OCI-LY7 (cell line): ENCODE results near the gene RAP1GDS1. TPM values are rescaled to one million over a fixed set of nuclear protein-coding genes. Genes with fewer than 3 reads are reported as not detected.
"Not testable (repeated sequence)": the region's sequence is repeated elsewhere in the genome, so short reads cannot be mapped to it uniquely, and the experiment has no call there.

ENCODE experiments used
- BruUV-seq: library from RNA; stranded (reverse); fragments of 400-500 nt; replicated peaks from 2 replicates; lab custom pipeline; 2021; lab: Mats Ljungman, UMichigan
- CTCF ChIA-PET: fragments of 300-600 bp; sonication (Branson Sonifier 250); formaldehyde crosslinking; loops from one replicate; lab custom pipeline; 2022; ENCODE audit warnings: antibody characterized with exemption; ENCODE audit not compliant: unreplicated experiment; lab: Charles Lee
- POLR2A ChIA-PET: fragments of 300-600 bp; sonication (Branson Sonifier 250); formaldehyde crosslinking; loops from one replicate; lab custom pipeline; 2022; ENCODE audit warnings: antibody characterized with exemption; lab: Charles Lee
- DNase-seq: peaks from one replicate; pipeline ENCODE4 v3.0.0-alpha.2; 2015; ENCODE audit warnings: low spot score
- H2AFZ ChIP-seq: fragments of 200-600 bp; sonication (generic), shearing (Covaris generic); 2 replicates; pipeline ENCODE4 v1.6.1; 2014; ENCODE audit warnings: mild to moderate bottlenecking, antibody characterized with exemption, low read length, moderate library complexity
- H3K27ac ChIP-seq: fragments of 200-600 bp; sonication (generic); 2 replicates; pipeline ENCODE4 v1.5.1; 2014; ENCODE audit warnings: mixed run types, low read depth, mild to moderate bottlenecking, moderate library complexity, low read length, inconsistent platforms; ENCODE audit not compliant: poor library complexity, severe bottlenecking
- H3K36me3 ChIP-seq: fragments of 200-600 bp; sonication (generic); 2 replicates; pipeline ENCODE4 v1.6.1; 2014; ENCODE audit warnings: mild to moderate bottlenecking, antibody characterized with exemption, low read length, moderate library complexity, mixed read lengths; ENCODE audit not compliant: insufficient read depth
- H3K4me1 ChIP-seq: fragments of 200-600 bp; sonication (generic); 2 replicates; pipeline ENCODE4 v1.5.1; 2014; ENCODE audit warnings: mild to moderate bottlenecking, low read length; ENCODE audit not compliant: insufficient read depth, poor library complexity, severe bottlenecking
- H3K4me2 ChIP-seq: fragments of 200-600 bp; sonication (generic); 2 replicates; pipeline ENCODE4 v1.6.1; 2014; ENCODE audit warnings: mild to moderate bottlenecking, low read length
- H3K4me3 ChIP-seq: fragments of 200-600 bp; sonication (generic); 2 replicates; pipeline ENCODE4 v1.5.1; 2014; ENCODE audit warnings: mild to moderate bottlenecking, low read depth, low read length; ENCODE audit not compliant: poor library complexity, severe bottlenecking
- H3K79me2 ChIP-seq: fragments of 200-600 bp; sonication (generic); 2 replicates; pipeline ENCODE4 v1.6.1; 2016; ENCODE audit warnings: low read depth, mild to moderate bottlenecking, low read length, moderate library complexity, mixed read lengths; ENCODE audit not compliant: insufficient read depth
- H3K9me2 ChIP-seq: fragments of 200-600 bp; sonication (generic); 2 replicates; pipeline ENCODE4 v1.6.1; 2016; ENCODE audit warnings: mild to moderate bottlenecking, low read length, mixed read lengths; ENCODE audit not compliant: insufficient read depth
- H3K9me3 ChIP-seq: fragments of 200-600 bp; sonication (generic); 2 replicates; pipeline ENCODE4 v1.6.1; 2014; ENCODE audit warnings: mild to moderate bottlenecking, mixed run types, low read length, mixed read lengths
- H4K20me1 ChIP-seq: fragments of 200-600 bp; sonication (generic); 2 replicates; pipeline ENCODE4 v1.6.1; 2014; ENCODE audit warnings: mild to moderate bottlenecking, antibody characterized with exemption, low read length, moderate library complexity, mixed read lengths; ENCODE audit not compliant: insufficient read depth
- CTCF ChIP-seq: fragments of 200-600 bp; sonication (generic); conservative IDR thresholded peaks from 2 replicates; pipeline ENCODE4 v1.5.1; 2014; ENCODE audit warnings: mild to moderate bottlenecking, antibody characterized with exemption, low read length, moderate library complexity, mixed read lengths
- EZH2phosphoT487 ChIP-seq: fragments of 200-600 bp; sonication (generic); IDR thresholded peaks from 2 replicates; pipeline ENCODE4 v1.6.1; 2018; ENCODE audit warnings: low read depth, borderline replicate concordance, mild to moderate bottlenecking, mixed run types, antibody characterized with exemption, low read length, moderate library complexity, mixed read lengths
- intact Hi-C: fragments of 100-400 bp; cut with micrococcal nuclease; formaldehyde crosslinking; loops from one replicate; pipeline ENCODE4 v1.10.0; 2022; ENCODE audit not compliant: unreplicated experiment
- total RNA-seq, 2 experiments: library from RNA; depleted of rRNA in 1 of 2; stranded (reverse); fragments of >200 nt in 1 of 2; shearing (Covaris generic) in 1 of 2; gene quantifications; 2 replicates each; pipeline ENCODE4 v1.2.3, GENCODE V29; 2014 to 2022

RAP1GDS1 gene
- total RNA-seq, 2 experiments from 2014 or later = 53.5 to 57.8 TPM

GRCh38 chr4:98326168-98326567, 65.0 kb downstream of the RAP1GDS1 start:
- Histone ChIP-seq H3K4me1 (no peaks in the 10 kb centered on the region), H3K9me3 (peaks cover 14% of the 10 kb centered on the region; the same call in 1 of the 2 replicates), H3K27ac (no peak overlapping the region), H4K20me1 (no peaks in the 10 kb centered on the region), H2AFZ (no peak overlapping the region), H3K4me3 (no peak overlapping the region), H3K9me2 (no peaks in the 10 kb centered on the region), H3K36me3 (peaks cover 13% of the 10 kb centered on the region), H3K79me2 (no peaks in the 10 kb centered on the region), H3K4me2 (no peak overlapping the region)
- intact Hi-C loops = no loop called here
- no TSS peak for BruUV-seq
- no peak for DNase-seq
- TF ChIP-seq EZH2phosphoT487 (no peak), CTCF (no peak)
- CTCF ChIA-PET = no interaction called here
- POLR2A ChIA-PET = interaction anchor here (1.7 kb wide), 1 partner anchor 11 kb away, joined by 5 read pairs; no protein-coding TSS in a partner anchor

- TF ChIP-seq CTCF = no peak
- TF ChIP-seq EZH2phosphoT487 = no peak
- no peak overlapping the region for H3K4me3 ChIP-seq
- no peaks in the 10 kb centered on the region for H3K9me2 ChIP-seq
- no peaks in the 10 kb centered on the region for H4K20me1 ChIP-seq
- BruUV-seq = no TSS peak
- intact Hi-C loops = no loop called here
- H3K36me3 ChIP-seq = peaks cover 17% of the 10 kb centered on the region
- H3K79me2 ChIP-seq = no peaks in the 10 kb centered on the region
- no peak overlapping the region for H3K27ac ChIP-seq
- DNase-seq = no peak
- ChIA-PET CTCF (no interaction called here), POLR2A (interaction anchor here (1.7 kb wide), 1 partner anchor 10 kb away, joined by 5 read pairs; no protein-coding TSS in a partner anchor)
- H3K4me1 ChIP-seq = no peaks in the 10 kb centered on the region
- no peak overlapping the region for H3K4me2 ChIP-seq
- H3K9me3 ChIP-seq = peaks cover 27% of the 10 kb centered on the region; the same call in 1 of the 2 replicates
- no peak overlapping the region for H2AFZ ChIP-seq
Observed at GRCh38 chr4:98327694-98328093, 66.5 kb downstream of the RAP1GDS1 start.

GRCh38 chr4:98329879-98330640, 68.9 kb downstream of the RAP1GDS1 start:
- Histone ChIP-seq H3K9me3 (peaks cover 49% of the 10 kb centered on the region; the same call in 1 of the 2 replicates), H3K36me3 (peaks cover 21% of the 10 kb centered on the region)
- H4K20me1 ChIP-seq, H3K4me2 ChIP-seq, H3K4me1 ChIP-seq, CTCF ChIA-PET, DNase-seq, H2AFZ ChIP-seq, BruUV-seq, intact Hi-C loops, H3K27ac ChIP-seq, H3K9me2 ChIP-seq, H3K4me3 ChIP-seq, H3K79me2 ChIP-seq: not testable (repeated sequence)
- POLR2A ChIA-PET = interaction anchor here (0.7 kb wide), 1 partner anchor 26 kb away, joined by 4 read pairs; no protein-coding TSS in a partner anchor
